ENCODE results near the gene SLC8A3.

Gene SLC8A3

DNA sequence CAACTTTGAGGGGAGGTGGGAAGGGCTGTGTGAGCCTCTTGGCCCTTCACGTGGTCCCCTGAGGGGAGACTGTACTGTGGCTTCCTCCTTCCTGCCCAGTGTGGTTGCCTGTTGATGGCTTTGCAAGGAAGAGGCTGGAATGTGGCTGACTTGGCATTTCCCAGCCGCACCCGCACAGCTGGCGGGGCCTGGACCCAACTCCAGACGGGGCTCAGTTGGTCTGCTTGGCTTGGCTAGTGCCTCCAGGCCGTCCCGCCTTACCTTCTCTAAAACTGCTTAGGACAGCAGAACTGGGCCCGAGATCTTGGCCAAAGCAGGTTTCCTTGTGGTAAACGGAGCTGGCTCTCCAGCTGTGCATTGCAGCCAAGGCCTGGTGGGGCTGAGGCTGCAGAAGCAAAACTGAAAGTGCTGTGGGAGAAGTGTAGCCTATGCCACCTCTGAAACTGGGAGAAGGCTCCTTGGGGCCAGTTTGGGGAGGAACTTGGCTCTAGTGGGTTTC is 170.0 kb downstream of the SLC8A3 start:
- Mint-ChIP-seq H3K9me3 (no peaks in the 10 kb centered on the region), H3K4me1 (peaks cover 17% of the 10 kb centered on the region), H3K36me3 (no peaks in the 10 kb centered on the region), H3K4me3 (no peak overlapping the region), H3K27ac (no peak overlapping the region)
- DNase-seq (ENCODE audit: low spot score in 2 of 2) = no peak
- ATAC-seq = no peak

- no peaks in the 10 kb centered on the region for H3K9me3 Mint-ChIP-seq
- peaks cover 17% of the 10 kb centered on the region for H3K4me1 Mint-ChIP-seq
- no peak overlapping the region for H3K27ac Mint-ChIP-seq
- DNase-seq (ENCODE audit: low spot score in 2 of 2) = no peak
- no peak for ATAC-seq
- no peak overlapping the region for H3K4me3 Mint-ChIP-seq
- H3K36me3 Mint-ChIP-seq = no peaks in the 10 kb centered on the region
These were observed 170.5 kb downstream of the SLC8A3 start for GRCh38 chr14:70018230-70018629.

GRCh38 chr14:70014406-70015095 is 174.2 kb downstream of the SLC8A3 start:
- Mint-ChIP-seq H3K27ac (peak overlapping the region; percentile 8), H3K4me1 (peaks cover 17% of the 10 kb centered on the region), H3K9me3 (no peaks in the 10 kb centered on the region), H3K36me3 (no peaks in the 10 kb centered on the region), H3K4me3 (no peak overlapping the region)
- DNase-seq (ENCODE audit: low spot score in 2 of 2) = no peak
- no peak for ATAC-seq

- no peak overlapping the region for H3K4me3 Mint-ChIP-seq
- DNase-seq (ENCODE audit: low spot score in 2 of 2) (peak; percentile 11 to 68), ATAC-seq (no peak)
These were observed 175.4 kb downstream of the SLC8A3 start for GRCh38 chr14:70013271-70013873.

DNA sequence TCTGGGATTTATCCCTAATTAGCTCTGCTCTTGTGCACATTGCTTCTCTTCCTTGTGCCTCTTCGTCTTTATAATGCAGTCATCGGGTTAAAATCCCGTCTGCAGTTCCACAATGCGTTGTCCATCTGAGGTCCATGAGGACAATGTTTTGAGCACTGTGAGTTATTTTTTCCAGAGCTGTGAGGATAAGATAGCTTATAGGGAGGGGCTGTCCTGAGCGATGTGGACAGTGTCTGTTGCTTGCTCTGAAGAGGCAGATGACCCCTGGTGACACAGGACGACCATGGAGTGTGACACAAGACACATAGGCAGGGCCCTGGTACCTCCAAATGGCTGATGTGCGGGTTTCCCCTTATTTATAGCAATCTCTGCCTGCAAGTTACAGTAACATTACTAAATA is 177.0 kb downstream of the SLC8A3 start:
- Mint-ChIP-seq H3K9me3 (no peaks in the 10 kb centered on the region), H3K4me1 (no peaks in the 10 kb centered on the region), H3K4me3 (no peak overlapping the region), H3K36me3 (no peaks in the 10 kb centered on the region), H3K27ac (no peak overlapping the region)
- no peak for ATAC-seq
- no peak for DNase-seq (ENCODE audit: low spot score in 2 of 2)

More at GRCh38 chr14:70013271-70013873, 175.4 kb downstream of the SLC8A3 start:
- Mint-ChIP-seq H3K4me1 (peaks cover 9% of the 10 kb centered on the region), H3K27ac (no peak overlapping the region), H3K9me3 (no peaks in the 10 kb centered on the region), H3K36me3 (no peaks in the 10 kb centered on the region)

- DNase-seq (ENCODE audit: low spot score in 2 of 2) (no peak), ATAC-seq (no peak)
- Mint-ChIP-seq H3K4me3 (no peak overlapping the region), H3K4me1 (no peaks in the 10 kb centered on the region), H3K27ac (no peak overlapping the region), H3K36me3 (no peaks in the 10 kb centered on the region), H3K9me3 (no peaks in the 10 kb centered on the region)
These were observed 177.7 kb downstream of the SLC8A3 start for GRCh38 chr14:70011098-70011497.

DNA sequence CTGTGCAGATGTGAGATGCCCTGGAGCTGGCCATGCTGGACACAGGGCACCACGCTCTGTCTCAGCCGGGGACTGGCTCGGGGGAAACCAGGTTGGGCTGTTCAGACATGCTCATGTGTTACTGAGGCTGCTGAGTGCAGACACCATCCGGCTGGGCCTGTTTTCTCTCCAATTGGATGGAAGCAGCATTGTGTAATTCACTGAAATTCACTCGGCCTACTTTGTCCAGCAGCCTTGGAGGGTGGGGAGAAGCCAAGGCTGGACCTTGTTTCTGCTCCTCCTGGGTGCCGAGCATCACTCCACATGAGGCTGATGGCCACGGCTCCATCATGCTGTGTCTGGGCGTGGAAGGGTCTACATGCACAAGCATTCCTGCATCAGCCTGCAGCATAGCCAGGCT is 178.8 kb downstream of the SLC8A3 start:
- Mint-ChIP-seq H3K4me3 (no peak overlapping the region), H3K27ac (no peak overlapping the region), H3K36me3 (no peaks in the 10 kb centered on the region), H3K4me1 (no peaks in the 10 kb centered on the region), H3K9me3 (no peaks in the 10 kb centered on the region)
- DNase-seq (ENCODE audit: low spot score in 2 of 2) = no peak
- ATAC-seq = no peak

GRCh38 chr14:70008284-70009262 is 180.2 kb downstream of the SLC8A3 start:
- H3K36me3 Mint-ChIP-seq = no peaks in the 10 kb centered on the region
- no peak overlapping the region for H3K4me3 Mint-ChIP-seq
- H3K27ac Mint-ChIP-seq = no peak overlapping the region
- ATAC-seq (no peak), DNase-seq (ENCODE audit: low spot score in 2 of 2) (no peak)
- H3K9me3 Mint-ChIP-seq = no peaks in the 10 kb centered on the region
- no peaks in the 10 kb centered on the region for H3K4me1 Mint-ChIP-seq

DNA sequence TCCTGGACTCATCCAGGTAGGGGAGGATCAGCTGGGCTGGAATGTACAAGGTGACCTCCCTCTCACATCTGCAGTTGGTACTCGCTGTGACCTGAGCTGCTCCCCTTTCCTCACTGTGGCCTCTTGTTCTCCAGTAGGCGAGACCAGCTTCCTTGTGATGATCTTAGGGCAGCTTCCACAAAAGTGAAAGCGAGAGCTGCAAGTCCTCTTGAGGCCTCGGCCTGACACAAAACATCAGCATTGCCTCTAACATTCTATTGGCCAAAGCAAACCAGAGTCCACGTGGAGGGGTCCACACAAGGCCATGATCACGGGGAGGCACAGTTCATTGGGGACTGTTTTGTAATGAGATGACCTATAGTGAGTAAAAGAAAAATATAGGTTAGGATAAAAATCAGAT is 182.1 kb downstream of the SLC8A3 start:
- Mint-ChIP-seq H3K4me1 (no peaks in the 10 kb centered on the region), H3K36me3 (no peaks in the 10 kb centered on the region), H3K9me3 (no peaks in the 10 kb centered on the region), H3K27ac (no peak overlapping the region), H3K4me3 (no peak overlapping the region)
- no peak for ATAC-seq
- DNase-seq (ENCODE audit: low spot score in 2 of 2) = no peak

DNA sequence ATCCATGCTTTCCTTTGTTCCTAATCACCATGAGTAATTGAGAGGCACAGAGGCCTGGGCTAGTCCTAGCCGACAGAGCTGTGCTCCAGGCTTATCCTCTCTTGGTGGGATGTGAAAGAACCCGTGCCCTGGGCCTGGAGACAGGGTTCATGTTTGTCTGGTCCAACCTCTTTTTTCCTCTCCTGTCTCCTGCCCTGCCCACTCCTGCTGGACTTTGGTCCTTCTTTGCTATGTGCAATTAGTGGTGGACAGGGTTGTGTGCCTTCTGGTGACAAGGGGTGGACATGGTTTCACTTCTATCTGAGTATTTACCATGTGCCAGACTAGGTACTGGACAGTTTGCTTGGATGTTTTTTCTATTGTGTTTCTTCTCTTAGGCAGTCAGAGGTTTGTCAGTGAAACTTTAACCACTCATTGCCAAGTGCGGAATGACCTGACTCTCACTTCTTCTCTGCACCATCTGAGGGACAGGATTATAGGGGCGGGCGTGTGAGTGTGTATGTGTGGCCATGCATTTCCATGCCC is 183.4 kb downstream of the SLC8A3 start:
- no peaks in the 10 kb centered on the region for H3K36me3 Mint-ChIP-seq

GRCh38 chr14:70004791-70005190 is 184.0 kb downstream of the SLC8A3 start:
- H3K36me3 Mint-ChIP-seq = no peaks in the 10 kb centered on the region
- H3K4me1 Mint-ChIP-seq = no peaks in the 10 kb centered on the region
- no peak overlapping the region for H3K27ac Mint-ChIP-seq
- H3K9me3 Mint-ChIP-seq = no peaks in the 10 kb centered on the region
- ATAC-seq = peak; percentile 12
- no peak for DNase-seq (ENCODE audit: low spot score in 2 of 2)
- no peak overlapping the region for H3K4me3 Mint-ChIP-seq

More for the DNA sequence above, 183.4 kb downstream of the SLC8A3 start:
- Mint-ChIP-seq H3K9me3 (no peaks in the 10 kb centered on the region), H3K4me3 (no peak overlapping the region), H3K27ac (no peak overlapping the region), H3K4me1 (no peaks in the 10 kb centered on the region)
- DNase-seq (ENCODE audit: low spot score in 2 of 2) (no peak), ATAC-seq (no peak)

GRCh38 chr14:70002589-70003346 is 186.0 kb downstream of the SLC8A3 start:
- Mint-ChIP-seq H3K4me1 (no peaks in the 10 kb centered on the region), H3K36me3 (no peaks in the 10 kb centered on the region), H3K9me3 (no peaks in the 10 kb centered on the region), H3K4me3 (no peak overlapping the region), H3K27ac (no peak overlapping the region)
- ATAC-seq (no peak), DNase-seq (ENCODE audit: low spot score in 2 of 2) (no peak)

GRCh38 chr14:70000601-70001000 is 188.2 kb downstream of the SLC8A3 start:
- H3K27ac Mint-ChIP-seq = no peak overlapping the region
- H3K36me3 Mint-ChIP-seq = no peaks in the 10 kb centered on the region
- no peak for DNase-seq (ENCODE audit: low spot score in 2 of 2)
- H3K4me1 Mint-ChIP-seq = no peaks in the 10 kb centered on the region
- no peak for ATAC-seq
- H3K4me3 Mint-ChIP-seq = no peak overlapping the region
- H3K9me3 Mint-ChIP-seq = no peaks in the 10 kb centered on the region

- H3K27ac Mint-ChIP-seq = no peak overlapping the region
- no peak for DNase-seq (ENCODE audit: low spot score in 2 of 2)
- no peak for ATAC-seq
- H3K36me3 Mint-ChIP-seq = no peaks in the 10 kb centered on the region
- no peaks in the 10 kb centered on the region for H3K4me1 Mint-ChIP-seq
- no peaks in the 10 kb centered on the region for H3K9me3 Mint-ChIP-seq
- no peak overlapping the region for H3K4me3 Mint-ChIP-seq
These were observed 189.5 kb downstream of the SLC8A3 start for GRCh38 chr14:69999261-69999674.

DNA sequence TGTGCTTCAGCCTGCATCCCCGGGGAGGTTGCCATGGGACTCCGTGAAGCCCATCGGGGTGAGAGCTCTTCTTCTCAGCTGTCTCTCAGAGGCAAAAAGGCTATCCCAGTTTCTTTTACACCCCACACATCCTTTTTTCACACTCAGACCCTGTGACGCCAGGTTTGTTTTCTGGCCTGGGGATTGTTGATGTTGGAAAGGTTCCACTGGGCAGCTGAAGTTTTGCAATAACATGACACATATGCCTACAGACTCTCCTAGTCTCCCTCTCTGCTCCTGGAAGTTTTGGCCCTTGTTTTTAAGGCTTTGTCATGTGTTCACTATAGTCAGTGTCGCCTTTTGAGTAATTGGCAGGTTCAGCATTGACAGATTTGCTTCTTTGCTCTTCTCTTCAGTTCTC is 190.9 kb downstream of the SLC8A3 start:
- H3K4me3 Mint-ChIP-seq = no peak overlapping the region
- H3K36me3 Mint-ChIP-seq = no peaks in the 10 kb centered on the region
- no peaks in the 10 kb centered on the region for H3K4me1 Mint-ChIP-seq
- DNase-seq (ENCODE audit: low spot score in 2 of 2) = no peak
- ATAC-seq = no peak
- no peak overlapping the region for H3K27ac Mint-ChIP-seq
- H3K9me3 Mint-ChIP-seq = no peaks in the 10 kb centered on the region

All from stimulated activated effector memory CD8-positive, alpha-beta T cell treated with anti-CD3 and anti-CD28 coated beads, Interleukin-12 subunit alpha, Interleukin-12 subunit beta, amount 100 ng/mL, for 72 hours (primary cell).